NCI-H187 (cell line): ENCODE data around the gene ANKH.

Experiments
- DNase-seq, 2 experiments: peaks; one replicate each; lab custom pipeline; 2025; lab: John Stamatoyannopoulos, UW

Gene ANKH

DNA sequence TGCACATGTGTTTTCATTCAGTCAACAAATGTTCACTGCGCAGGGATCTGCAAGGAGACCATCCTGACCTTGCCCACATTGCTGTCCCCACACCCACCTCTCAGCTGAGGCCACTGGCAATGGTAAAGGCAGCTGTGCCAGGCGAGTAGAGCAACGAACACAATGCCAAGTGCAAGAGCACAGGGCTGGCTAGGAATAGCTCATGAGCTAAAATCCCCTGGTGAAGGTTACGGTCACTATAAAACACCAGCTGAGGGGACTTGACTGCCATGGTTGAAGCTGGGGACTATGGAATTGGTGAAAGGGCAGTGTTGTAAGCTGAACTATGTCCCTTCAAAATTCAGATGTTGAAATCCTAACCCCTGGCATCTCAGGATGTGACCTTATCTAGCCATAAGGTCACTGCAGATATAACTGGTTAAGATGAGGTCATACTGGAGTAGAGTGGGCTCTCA lies 111.0 kb downstream of the ANKH start:
- DNase-seq, result no peak

GRCh38 chr5:14759744-14760547 lies 111.6 kb downstream of the ANKH start:
- no peak for DNase-seq

- no peak for DNase-seq
Observed at GRCh38 chr5:14757850-14758249, 113.7 kb downstream of the ANKH start.

- peak in 1 of 2 experiments; percentile 24 for DNase-seq
Observed at GRCh38 chr5:14756478-14756877, 115.1 kb downstream of the ANKH start.

DNA sequence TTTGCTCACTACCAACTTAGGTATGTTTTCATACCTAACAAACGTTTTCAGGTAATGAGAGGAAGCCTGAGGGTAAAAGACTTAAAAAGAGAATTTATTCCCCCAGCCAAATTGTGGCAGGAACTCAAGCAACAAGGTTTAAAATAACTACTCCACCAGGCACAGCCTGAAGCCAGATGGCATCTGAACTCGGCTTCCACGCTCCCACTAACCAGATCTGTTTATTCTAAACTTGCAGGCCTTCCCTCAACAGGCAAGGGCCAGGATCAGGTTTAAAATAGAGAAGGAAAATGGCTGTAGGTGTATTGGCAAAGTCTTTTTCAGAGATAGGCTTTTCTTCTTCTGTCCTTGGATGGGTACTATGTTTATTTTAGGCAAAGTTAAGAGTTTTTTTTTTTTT lies 117.6 kb downstream of the ANKH start:
- DNase-seq, result no peak

- no peak for DNase-seq
Observed at GRCh38 chr5:14753292-14753691, 118.3 kb downstream of the ANKH start.

GRCh38 chr5:14752497-14753071 lies 119.0 kb downstream of the ANKH start:
- DNase-seq, result no peak

DNA sequence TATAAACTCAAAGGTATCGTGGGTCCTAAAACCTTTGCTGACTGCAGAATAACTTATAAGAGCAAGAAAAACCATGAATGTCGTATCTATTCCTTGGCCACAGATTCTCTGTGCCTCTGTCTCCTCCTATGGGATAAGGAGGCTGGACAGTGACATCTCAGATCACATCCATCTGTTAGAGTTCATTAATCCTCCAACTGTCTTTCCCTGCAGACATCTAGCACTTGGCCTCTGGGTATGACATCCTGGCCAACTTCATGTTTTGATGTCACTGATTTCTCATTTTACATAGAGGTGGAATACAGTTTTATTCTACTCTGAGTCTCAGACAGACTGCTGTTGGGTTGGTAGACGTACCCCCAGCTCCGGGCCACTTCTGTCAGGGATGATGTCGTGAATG lies 120.9 kb downstream of the ANKH start:
- no peak for DNase-seq

DNA sequence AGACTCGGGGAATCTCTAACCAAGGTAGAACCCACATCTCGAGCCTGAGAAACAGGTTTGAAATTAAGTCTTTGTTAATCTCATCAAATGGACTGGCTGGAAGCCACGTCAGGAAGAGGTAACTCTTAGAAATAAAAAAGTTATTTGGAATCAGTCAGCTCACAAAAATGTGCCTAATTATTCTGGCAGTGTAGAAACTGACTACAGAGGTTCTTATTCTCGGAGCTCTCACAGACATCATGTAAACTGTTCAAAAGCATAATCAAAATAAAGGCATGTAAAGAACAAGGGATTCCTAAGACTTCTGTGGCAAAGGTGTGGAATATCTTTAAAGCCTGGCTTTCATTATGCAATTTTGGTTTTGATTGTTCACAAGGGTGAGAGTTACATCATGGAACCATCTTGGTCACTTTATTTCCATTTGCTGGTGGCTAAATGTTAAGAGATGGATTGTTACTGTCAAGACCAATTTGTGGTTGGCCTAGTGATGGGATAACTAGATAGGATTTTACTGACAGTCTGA lies 121.9 kb downstream of the ANKH start:
- DNase-seq, result no peak

GRCh38 chr5:14748180-14748900 lies 123.2 kb downstream of the ANKH start:
- no peak for DNase-seq

GRCh38 chr5:14745753-14746152 lies 125.8 kb downstream of the ANKH start:
- DNase-seq, result no peak

GRCh38 chr5:14745188-14745563 lies 126.4 kb downstream of the ANKH start:
- DNase-seq, result no peak

GRCh38 chr5:14744296-14745187 lies 127.0 kb downstream of the ANKH start:
- DNase-seq, result no peak

DNA sequence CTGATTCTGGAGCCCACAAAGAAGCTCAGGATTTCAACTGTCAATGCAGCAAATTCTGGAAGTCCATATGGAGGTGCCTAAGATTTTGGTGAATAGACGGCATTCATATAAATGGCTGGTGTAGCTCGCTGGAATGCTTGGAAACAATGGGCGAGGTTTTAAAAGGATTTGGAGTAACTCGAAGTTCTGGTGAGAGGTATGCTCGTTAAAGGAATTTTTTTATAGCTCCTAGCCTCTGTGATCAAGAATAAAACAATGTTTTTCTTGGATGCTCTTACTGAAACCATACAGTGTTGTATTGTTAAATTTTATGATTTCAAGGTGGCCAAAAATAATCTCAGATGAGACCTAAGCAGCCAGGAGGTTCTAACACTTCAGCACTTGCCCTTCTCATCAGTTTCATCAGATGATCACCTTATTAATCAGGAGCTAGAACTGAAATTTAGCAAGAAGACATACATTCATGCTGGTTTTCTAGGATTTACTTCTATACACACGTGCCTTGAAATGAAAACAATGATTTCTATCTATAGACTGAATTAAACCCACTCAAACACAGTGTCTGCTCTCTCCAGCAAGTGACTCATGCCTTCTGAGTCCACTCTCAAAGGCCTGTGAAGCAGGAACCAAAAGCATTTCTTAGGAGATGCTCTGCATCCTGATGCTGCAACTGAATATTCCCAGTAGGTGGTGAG lies 127.8 kb downstream of the ANKH start:
- no peak for DNase-seq

DNA sequence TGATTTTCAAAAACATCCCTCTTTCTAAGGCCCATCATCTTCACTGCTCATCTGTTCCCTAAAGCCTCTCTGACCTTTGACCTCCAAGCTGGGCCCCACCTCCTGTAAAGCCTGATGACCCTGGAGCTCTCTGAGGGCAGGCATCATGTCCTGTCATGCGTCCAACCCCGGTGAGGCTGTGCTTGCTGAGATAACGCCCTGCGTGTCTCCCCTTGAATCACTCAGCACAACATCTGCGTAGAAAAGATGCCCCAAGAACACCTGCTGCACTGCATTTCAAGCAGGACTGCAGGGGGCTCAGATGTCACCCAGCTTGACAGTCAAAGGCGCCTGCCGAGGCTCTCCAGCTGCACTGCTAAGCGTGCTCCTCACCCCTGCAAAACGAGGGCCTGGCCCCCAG lies 129.1 kb downstream of the ANKH start:
- DNase-seq, result peak; percentile 68 to 81

DNA sequence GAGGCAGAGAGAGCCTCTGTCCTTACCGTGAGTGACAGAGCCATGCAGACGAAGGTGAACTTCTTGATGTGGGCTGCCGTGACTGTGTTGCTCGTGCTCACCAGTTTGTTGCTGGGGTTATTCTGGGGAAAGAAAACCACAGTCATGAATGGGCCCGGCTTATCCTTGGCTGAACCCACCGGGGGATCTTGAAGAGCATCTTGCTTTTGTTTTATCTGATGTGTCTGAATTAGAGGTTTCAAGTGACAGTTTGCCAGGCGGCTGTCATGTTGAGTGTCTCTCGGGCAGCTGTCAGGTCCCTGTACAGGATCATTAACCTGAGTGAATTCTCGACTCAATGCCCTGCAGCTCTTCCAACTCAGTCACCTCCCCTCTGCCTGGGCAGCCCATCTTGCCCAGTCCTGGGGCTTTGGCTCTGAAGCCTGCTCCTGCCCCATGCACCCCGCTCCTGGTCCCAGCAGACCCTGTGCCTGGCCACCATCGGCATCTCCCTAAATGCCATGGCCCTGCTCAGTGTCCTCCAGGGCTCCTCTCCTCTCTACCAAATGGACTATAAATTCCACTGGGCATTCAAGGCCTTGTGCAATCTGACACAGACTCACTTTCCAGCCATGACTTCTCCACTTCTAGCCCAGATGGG lies 129.7 kb downstream of the ANKH start:
- DNase-seq, result peak; percentile 86 to 91

DNA sequence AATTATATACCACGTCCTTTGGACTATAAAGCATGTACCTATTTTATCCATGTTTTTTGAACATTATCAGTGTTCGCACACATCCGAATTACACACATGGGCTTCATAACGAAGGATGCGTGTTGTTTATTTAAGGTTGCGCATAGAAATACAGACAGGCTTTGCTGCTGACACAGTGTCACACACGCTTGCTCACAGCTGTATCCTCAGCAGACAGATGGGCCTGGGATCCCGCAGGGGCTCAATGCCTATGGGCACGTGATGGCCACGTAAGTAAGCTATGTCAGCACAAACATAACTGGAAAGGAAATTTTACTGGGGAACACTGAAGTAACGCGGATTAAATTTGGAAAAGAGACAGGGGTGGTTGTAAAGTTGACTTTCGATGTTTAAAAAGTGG lies 130.4 kb downstream of the ANKH start:
- DNase-seq, result peak in 1 of 2 experiments; percentile 70

- no peak for DNase-seq
Observed at GRCh38 chr5:14739981-14740380, 131.6 kb downstream of the ANKH start.

DNA sequence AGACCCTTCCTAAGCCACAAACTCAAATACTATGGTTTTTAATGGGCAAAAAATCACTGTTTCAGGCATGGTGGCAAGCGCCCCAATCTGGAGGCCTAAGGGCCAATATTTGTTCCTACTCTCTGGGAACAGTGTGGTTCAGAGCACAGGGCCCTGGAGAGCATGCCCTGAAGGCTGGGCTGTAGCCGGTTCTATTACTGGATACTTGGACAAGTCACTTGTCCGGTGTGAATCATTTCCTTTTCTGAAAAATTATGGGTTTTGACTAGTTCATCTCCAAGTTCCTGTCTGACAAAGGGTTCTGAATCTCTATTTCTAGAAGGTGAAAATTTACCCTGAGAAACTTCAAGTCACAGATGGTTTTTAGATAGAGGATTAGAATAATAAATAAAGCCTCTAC lies 132.0 kb downstream of the ANKH start:
- no peak for DNase-seq

DNA sequence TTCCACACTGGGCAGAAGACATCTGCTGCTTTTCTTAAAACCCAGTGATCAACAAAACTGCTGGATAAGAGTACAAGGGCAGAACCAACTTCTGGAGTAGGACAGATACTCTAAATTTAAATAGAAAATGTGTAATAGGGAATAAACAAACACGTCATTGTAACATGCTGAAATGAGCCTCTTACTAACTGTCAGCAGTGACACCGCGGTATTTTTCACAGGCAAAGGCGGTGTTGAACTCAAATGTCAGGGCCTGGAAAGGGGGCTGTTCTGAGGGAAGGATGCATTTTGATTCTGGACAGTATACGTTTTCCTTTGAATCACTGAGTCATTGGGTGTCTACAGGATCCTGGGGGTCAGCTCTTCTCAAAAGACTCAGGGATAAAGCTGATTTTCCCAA lies 133.5 kb downstream of the ANKH start:
- DNase-seq, result no peak

- DNase-seq, result no peak
Observed at GRCh38 chr5:14737291-14737690, 134.3 kb downstream of the ANKH start.
